ENCODE data around the gene NUP214. TPM values are rescaled to one million over a fixed set of nuclear protein-coding genes. Genes with fewer than 3 reads are reported as not detected.

NUP214 gene
- 9.9 and 10.8 TPM in 2 replicates for total RNA-seq (2014; rRNA removed; shearing (Covaris generic))

DNA sequence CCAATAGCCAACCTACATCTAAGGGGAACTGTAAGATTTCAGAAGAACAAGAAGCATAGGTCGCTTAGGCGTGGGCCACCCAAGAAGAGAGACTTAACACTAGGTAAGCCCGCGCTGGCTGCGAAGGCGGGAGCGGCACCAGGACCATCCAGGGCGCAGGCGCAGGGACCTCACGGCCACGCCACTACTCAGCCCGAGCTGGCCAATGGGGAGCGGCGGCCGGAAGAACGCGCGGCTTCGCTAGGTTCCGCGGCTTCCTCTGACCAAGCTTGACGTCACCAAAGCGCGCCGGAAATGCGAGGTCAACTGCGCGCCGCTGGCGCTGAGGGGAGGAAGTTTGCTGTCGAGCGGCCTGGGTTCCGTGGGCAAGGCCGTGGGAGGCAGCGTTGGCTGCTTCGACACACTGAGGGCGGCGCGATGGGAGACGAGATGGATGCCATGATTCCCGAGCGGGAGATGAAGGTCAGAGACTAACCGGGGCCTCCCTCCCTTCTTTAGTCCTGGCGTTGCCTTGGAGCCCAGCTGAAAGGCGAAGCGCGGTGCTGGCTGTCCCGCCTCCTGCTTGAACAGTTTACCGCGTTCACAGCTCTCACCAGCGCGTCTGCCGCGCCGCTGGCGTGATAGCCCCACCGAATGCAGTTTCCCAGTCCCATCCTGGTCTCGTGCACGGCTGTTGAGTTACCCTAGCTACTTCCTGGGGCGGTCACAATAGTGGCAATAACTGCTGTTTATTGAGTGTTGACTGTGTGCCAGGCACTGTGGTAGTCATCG, at the start of gene NUP214:
Gene NUP214, plus strand, starts transcription at position 299 of the 771 bp plus-strand sequence. Its CDS starts 119 bp downstream, at position 418.
- DNase-seq (ENCODE audit: low read depth in 1 of 2, low spot score in 2 of 2), result peak; percentile 95 to 97
- peaks cover 39% of the 10 kb centered on the region for H3K36me3 ChIP-seq
- peak within 1 kb of the TSS; percentile 51 for H3K27ac ChIP-seq
- H3K27me3 ChIP-seq (replicated peaks), result no peaks in the 10 kb centered on the region
- peaks cover 10% of the 10 kb centered on the region for H3K4me1 ChIP-seq (replicated peaks)
- peak within 1 kb of the TSS; percentile 67 for H3K4me3 ChIP-seq
- no peaks in the 10 kb centered on the region for H3K9me3 ChIP-seq (replicated peaks)

DNA sequence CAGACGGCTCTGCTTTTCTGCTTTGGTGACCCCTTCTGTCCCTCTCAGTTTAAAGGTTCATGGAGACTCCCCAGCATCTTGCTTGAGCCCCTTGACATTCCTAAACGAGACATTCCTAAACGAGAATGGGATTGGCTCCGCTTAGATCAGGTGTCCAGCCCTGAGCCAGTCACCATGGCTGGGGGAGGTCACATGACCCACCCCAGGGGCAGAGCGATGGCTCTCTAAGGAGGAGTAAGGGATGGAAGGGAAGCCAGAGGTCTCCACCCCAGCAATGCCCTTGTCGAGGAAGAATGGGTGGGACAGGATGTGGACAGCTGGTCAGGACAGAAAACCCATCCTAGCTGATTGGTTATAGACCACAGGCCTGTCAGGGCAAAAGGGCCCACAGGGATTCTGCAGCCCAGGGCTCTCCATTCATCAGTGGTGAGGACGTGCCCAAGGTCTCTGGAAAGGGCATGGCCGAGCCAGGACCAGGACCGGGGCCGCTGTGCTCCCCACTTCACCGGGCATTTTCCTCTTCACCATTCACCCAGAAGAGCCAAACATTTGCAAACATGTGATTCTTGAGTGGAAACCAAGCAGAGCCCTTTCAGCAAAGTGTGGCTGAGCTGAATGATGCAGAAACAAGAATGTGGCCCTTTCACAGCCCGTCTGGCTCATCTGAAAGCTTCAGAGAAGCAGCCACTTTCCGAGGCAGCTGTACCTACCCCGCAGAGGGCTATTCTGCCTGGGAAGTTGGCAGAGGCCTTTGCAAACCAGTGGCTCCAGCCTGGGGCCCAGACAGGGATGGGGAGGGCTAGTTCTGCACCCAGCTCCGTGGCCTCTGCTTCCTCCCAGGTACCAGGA, 48.8 kb upstream of the NUP214 start:
- H3K4me3 ChIP-seq, result no peak overlapping the region
- no peak overlapping the region for H3K27ac ChIP-seq
- no peaks in the 10 kb centered on the region for H3K36me3 ChIP-seq
- 0 out of 2 replicates have a peak, but pooled peaks cover 12% of the 10 kb centered on the region for H3K27me3 ChIP-seq (replicated peaks)
- H3K4me1 ChIP-seq (replicated peaks), result no peaks in the 10 kb centered on the region
- no peak for DNase-seq (ENCODE audit: low read depth in 1 of 2, low spot score in 2 of 2)
- no peaks in the 10 kb centered on the region for H3K9me3 ChIP-seq (replicated peaks)

DNA sequence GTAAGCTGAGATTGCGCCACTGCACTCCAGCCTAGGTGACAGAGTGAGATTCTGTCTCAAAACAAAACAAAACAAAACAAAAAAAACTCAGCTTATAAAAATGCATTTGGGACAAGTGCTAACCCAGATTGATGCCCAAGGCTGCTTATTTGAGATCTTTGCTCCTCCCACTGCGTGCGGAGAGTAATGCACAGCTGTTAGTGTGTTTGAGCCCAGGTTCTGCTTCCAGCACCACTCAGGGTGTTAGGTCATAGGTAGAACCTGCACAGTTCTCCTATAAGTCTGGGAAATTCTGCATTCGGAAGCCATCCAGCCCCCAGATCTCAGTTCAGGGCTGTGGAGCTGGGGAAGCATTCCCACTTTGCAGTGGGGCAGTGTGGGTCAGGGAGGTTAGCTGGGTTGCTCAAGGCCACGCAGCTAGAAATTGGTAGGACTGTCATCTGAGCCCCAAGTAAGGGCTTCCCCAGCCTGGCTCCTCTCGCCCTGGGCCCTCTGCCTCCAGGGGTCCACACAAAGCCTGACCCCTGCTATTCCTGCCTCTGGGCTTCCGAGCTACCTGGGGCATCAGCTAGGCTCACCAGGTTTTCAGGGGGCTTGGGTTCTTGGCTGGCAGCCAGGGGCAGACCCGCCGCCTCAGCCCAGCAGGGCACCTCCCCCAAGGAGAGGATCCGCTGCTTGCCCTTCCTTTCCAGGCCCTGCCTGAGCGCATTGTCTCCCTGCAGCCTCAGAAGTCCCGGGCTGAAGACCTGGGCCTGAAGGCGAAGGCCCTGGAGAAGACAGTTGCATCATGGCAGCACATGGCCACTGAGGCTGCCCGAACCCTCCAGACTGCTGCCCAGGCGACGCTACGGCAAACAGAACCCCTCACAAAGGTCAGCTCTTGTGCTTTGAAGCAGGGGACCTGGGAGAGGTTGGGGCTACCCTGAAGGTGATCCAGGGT, 46.7 kb upstream of the NUP214 start:
- DNase-seq (ENCODE audit: low read depth in 1 of 2, low spot score in 2 of 2), result no peak
- H3K4me3 ChIP-seq, result no peak overlapping the region
- no peak overlapping the region for H3K27ac ChIP-seq
- H3K27me3 ChIP-seq (replicated peaks), result peaks cover 21% of the 10 kb centered on the region; the same call in 1 of the 2 replicates
- no peaks in the 10 kb centered on the region for H3K9me3 ChIP-seq (replicated peaks)
- H3K36me3 ChIP-seq, result no peaks in the 10 kb centered on the region
- H3K4me1 ChIP-seq (replicated peaks), result no peaks in the 10 kb centered on the region

DNA sequence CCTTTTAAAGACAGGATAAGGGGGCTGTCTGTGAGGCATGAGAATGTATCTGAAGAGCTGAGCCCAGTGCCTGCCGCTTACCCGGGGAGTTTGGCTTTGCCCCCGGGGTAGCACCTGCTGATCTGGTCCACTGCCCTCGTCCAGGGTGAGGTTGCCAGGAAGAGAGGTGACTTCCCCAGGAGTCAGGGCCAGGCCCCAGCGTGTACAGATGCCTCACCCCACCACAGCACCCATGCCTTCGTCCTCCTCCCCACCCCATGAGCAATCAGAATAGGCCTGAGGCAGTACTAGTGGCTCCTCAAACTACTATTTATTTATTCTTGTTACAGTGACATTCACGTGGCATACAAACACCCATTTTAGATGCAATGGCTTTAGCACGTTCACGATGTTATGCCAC, 44.8 kb upstream of the NUP214 start:
- Histone ChIP-seq H3K36me3 (no peaks in the 10 kb centered on the region), H3K27me3 (replicated peaks) (peaks cover 24% of the 10 kb centered on the region), H3K27ac (no peak overlapping the region), H3K9me3 (replicated peaks) (no peaks in the 10 kb centered on the region), H3K4me3 (no peak overlapping the region), H3K4me1 (replicated peaks) (no peaks in the 10 kb centered on the region)
- DNase-seq (ENCODE audit: low read depth in 1 of 2, low spot score in 2 of 2), result no peak

DNA sequence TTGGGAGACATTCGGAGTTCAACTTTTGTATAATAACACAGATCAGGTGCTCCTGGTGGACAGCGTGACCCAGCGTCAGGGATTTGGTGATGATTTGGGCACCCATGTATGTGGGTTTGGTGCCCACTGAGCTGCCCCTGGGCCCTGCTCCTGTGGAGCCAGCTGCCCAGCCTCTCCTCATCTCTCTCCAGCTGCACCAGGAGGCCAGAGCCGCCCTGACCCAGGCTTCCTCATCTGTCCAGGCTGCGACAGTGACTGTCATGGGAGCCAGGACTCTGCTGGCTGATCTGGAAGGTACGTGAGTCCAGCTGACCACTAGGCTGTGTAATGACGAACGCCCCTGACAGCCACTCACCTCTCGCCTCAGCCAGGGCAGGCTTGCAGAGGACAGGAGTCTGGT, 43.5 kb upstream of the NUP214 start:
- no peaks in the 10 kb centered on the region for H3K9me3 ChIP-seq (replicated peaks)
- H3K36me3 ChIP-seq, result no peaks in the 10 kb centered on the region
- no peaks in the 10 kb centered on the region for H3K4me1 ChIP-seq (replicated peaks)
- H3K27ac ChIP-seq, result no peak overlapping the region
- DNase-seq (ENCODE audit: low read depth in 1 of 2, low spot score in 2 of 2), result no peak
- no peak overlapping the region for H3K4me3 ChIP-seq
- peaks cover 26% of the 10 kb centered on the region for H3K27me3 ChIP-seq (replicated peaks)

DNA sequence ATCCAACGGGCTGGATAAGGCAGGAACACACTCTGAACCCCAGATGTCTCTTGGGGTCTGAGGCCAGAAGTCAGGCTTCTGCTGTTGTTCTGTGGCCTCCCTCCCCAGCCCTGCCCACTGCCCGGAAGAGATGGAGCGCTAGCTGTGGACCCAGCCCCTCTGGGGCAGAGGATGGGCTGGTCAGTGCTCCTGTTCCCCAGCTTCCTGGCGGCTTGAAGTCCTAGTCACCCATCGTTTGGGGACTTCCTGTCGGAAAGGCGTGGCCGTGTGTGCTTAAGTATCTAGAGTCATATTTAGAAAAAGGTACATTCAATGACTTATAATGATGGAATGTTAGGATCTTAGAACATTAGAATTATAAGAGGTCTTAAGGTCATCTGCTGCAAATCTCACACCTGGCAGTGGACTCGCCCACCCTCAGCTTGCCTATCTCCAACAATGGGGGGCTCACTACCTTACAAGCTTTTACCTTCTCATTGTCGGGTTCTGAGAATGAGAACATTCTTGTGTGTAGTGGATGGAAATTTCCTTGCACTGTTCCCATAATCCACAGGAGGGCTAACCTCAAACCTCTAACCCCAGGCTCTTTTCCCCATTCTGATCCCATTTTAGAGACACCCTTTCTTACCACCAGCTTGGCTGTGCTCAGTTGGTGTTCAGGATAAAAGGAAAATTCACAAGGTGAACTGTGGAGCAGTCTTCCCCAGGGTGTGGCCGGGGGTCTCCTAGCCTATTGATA, 42.4 kb upstream of the NUP214 start:
- Histone ChIP-seq H3K36me3 (no peaks in the 10 kb centered on the region), H3K4me3 (no peak overlapping the region), H3K4me1 (replicated peaks) (no peaks in the 10 kb centered on the region), H3K9me3 (replicated peaks) (no peaks in the 10 kb centered on the region), H3K27me3 (replicated peaks) (peaks cover 26% of the 10 kb centered on the region), H3K27ac (no peak overlapping the region)
- no peak for DNase-seq (ENCODE audit: low read depth in 1 of 2, low spot score in 2 of 2)

DNA sequence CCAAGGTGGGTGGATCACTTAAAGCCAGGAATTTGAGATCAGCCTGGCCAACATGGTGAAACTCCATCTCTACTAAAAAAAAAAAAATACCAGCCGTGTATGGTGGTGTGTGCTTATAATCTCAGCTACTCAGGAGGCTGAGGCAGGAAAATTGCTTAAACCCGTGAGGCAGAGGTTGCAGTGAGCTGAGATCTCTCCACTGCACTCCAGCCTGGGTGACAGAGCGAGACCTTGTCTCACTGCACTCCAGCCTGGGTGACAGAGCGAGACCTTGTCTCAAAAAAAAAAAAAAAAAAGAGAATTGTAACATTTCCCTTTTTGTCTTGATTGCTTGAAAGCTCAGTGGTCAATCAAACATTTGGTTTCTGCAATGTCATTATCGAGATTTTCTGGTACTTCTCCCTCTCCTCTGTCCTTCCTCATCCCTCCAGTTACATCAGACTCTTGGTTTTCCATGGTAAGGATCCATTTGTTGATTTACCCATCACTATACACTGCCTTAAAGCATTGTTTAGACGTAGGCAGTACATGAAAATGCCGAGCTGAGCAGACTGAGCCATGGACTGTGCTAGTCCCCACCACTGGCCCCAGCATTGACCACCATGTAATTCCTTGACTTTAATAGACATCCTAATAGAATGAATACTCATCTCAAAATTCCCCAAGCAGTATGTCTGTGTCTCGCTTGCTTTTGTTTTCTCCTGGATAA, 40.6 kb upstream of the NUP214 start:
- H3K27me3 ChIP-seq (replicated peaks), result peaks cover 19% of the 10 kb centered on the region
- no peak overlapping the region for H3K27ac ChIP-seq
- no peak for DNase-seq (ENCODE audit: low read depth in 1 of 2, low spot score in 2 of 2)
- H3K4me1 ChIP-seq (replicated peaks), result no peaks in the 10 kb centered on the region
- H3K36me3 ChIP-seq, result no peaks in the 10 kb centered on the region
- H3K4me3 ChIP-seq, result no peak overlapping the region
- H3K9me3 ChIP-seq (replicated peaks), result no peaks in the 10 kb centered on the region

DNA sequence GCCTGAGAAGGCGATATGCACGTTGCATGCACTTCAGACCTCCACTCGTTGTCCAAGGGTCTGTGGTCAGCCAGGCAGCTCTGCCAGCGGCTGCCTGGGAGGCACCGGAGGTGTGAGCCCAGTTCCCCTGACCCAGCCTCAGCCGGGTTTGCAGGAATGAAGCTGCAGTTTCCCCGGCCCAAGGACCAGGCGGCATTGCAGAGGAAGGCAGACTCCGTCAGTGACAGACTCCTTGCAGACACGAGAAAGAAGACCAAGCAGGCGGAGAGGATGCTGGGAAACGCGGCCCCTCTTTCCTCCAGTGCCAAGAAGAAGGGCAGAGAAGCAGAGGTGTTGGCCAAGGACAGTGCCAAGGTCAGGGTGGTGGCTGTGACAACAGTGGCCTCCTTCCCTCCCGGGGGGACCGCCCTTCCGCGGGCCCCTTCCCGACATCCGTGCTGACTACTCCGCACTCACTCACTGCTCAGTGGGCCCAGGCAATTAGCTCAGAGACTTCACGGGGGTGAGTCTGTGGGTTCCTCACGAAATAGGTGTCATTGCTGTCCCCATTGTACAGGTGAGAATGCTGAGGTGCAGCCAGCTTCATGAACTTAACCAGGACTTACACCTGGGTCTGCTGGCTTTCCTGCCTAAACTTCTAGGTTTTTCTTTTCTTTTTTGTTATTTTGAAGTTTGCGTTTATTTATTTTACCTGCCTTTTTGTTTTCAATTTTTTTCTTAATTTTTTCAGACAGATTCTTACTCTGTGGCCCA, 39.8 kb upstream of the NUP214 start:
- no peak overlapping the region for H3K4me3 ChIP-seq
- H3K36me3 ChIP-seq, result no peaks in the 10 kb centered on the region
- H3K9me3 ChIP-seq (replicated peaks), result no peaks in the 10 kb centered on the region
- no peak for DNase-seq (ENCODE audit: low read depth in 1 of 2, low spot score in 2 of 2)
- H3K27ac ChIP-seq, result no peak overlapping the region
- no peaks in the 10 kb centered on the region for H3K4me1 ChIP-seq (replicated peaks)
- peaks cover 17% of the 10 kb centered on the region for H3K27me3 ChIP-seq (replicated peaks)

DNA sequence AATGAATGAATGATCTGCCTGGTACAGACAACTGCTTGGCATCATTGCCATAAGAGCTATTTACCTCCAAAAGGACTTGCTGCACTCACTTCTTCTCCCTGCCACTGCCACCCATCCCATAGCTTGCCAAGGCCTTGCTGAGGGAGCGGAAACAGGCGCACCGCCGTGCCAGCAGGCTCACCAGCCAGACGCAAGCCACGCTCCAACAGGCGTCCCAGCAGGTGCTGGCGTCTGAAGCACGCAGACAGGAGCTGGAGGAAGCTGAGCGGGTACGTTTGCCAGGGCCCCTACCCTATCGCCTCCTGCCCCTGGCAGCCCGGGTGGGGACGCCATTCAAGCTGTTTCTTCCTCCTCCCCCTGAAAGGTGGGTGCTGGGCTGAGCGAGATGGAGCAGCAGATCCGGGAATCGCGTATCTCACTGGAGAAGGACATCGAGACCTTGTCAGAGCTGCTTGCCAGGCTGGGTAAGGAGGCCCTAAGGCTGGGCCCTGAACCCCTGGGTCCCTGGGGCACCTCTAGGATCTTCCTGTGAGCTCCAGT, 38.0 kb upstream of the NUP214 start:
- H3K27ac ChIP-seq, result no peak overlapping the region
- H3K4me1 ChIP-seq (replicated peaks), result no peaks in the 10 kb centered on the region
- H3K36me3 ChIP-seq, result no peaks in the 10 kb centered on the region
- DNase-seq (ENCODE audit: low read depth in 1 of 2, low spot score in 2 of 2), result no peak
- peaks cover 17% of the 10 kb centered on the region for H3K27me3 ChIP-seq (replicated peaks)
- no peaks in the 10 kb centered on the region for H3K9me3 ChIP-seq (replicated peaks)
- no peak overlapping the region for H3K4me3 ChIP-seq

DNA sequence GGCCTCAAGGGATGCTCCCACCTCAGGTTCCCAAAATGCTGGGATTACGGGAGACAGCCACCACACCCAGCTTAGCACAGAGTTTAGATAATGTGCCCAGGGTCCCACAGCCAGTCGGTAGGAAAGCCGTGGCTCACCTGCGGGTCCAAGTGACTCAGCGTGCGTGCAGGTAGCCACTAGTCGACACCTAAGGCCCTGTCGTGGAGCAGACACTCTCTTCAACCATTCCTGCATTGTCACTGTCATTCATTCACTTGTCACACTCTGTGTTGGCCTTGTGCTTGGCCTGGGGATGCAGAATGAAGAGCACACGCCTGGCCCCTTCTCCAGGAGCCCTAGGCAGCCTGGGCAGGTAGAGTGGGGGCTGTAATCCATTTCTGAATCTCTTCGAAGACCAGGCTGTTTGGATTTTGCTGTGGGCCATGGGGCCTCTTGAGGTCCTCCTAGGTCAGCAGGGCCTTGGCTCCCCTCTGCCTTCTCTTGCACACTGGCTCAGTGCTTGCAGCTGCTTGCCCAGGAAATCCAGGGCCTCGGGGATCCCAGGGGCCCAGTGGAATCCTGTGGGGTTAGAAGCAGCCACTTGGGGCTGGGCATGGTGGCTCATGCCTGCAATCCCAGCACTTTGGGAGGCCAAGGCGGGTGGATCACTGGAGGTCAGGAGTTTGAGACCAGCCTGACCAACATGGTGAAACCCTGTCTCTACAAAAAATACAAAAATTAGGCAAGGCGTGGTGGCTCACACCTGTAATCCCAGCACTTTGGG, 35.2 kb upstream of the NUP214 start:
- no peak for DNase-seq (ENCODE audit: low read depth in 1 of 2, low spot score in 2 of 2)
- no peaks in the 10 kb centered on the region for H3K36me3 ChIP-seq
- peaks cover 20% of the 10 kb centered on the region for H3K27me3 ChIP-seq (replicated peaks)
- H3K4me3 ChIP-seq, result no peak overlapping the region
- H3K9me3 ChIP-seq (replicated peaks), result no peaks in the 10 kb centered on the region
- H3K4me1 ChIP-seq (replicated peaks), result no peaks in the 10 kb centered on the region
- no peak overlapping the region for H3K27ac ChIP-seq

DNA sequence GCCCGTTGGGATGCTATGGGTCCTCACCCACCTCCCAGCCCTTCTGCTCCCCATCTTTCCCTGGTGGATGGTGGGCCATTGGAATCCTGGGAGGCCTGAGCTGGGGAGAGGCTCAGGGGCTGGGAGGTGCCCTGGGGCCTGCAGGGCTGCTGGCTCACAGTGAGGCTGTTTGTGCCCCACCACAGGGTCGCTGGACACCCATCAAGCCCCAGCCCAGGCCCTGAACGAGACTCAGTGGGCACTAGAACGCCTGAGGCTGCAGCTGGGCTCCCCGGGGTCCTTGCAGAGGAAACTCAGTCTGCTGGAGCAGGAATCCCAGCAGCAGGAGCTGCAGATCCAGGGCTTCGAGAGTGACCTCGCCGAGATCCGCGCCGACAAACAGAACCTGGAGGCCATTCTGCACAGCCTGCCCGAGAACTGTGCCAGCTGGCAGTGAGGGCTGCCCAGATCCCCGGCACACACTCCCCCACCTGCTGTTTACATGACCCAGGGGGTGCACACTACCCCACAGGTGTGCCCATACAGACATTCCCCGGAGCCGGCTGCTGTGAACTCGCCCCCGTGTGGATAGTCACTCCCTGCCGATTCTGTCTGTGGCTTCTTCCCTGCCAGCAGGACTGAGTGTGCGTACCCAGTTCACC, 33.9 kb upstream of the NUP214 start:
- Histone ChIP-seq H3K27ac (no peak overlapping the region), H3K4me1 (replicated peaks) (no peaks in the 10 kb centered on the region), H3K27me3 (replicated peaks) (peaks cover 25% of the 10 kb centered on the region), H3K4me3 (no peak overlapping the region), H3K36me3 (no peaks in the 10 kb centered on the region), H3K9me3 (replicated peaks) (no peaks in the 10 kb centered on the region)
- no peak for DNase-seq (ENCODE audit: low read depth in 1 of 2, low spot score in 2 of 2)

Data from SJSA1 (cell line).